Endothelial cell of umbilical vein (primary cell): ENCODE results near the gene SPECC1L. TPM values are rescaled to one million over a fixed set of nuclear protein-coding genes. Genes with fewer than 3 reads are reported as not detected.

Source experiments
- BruUV-seq: library from RNA; stranded (reverse); fragments of 400-500 nt; replicated peaks from 2 replicates; lab custom pipeline; 2021; lab: Mats Ljungman, UMichigan
- CTCF ChIA-PET: fragments of 300-600, 350-600 bp; sonication (Branson Sonifier 250); formaldehyde crosslinking; loops from one replicate; lab custom pipeline; 2021; ENCODE audit warnings: antibody characterized with exemption, inconsistent platforms; lab: Charles Lee
- POLR2A ChIA-PET: fragments of 300-600, 350-600 bp; sonication (Branson Sonifier 250); formaldehyde crosslinking; loops from one replicate; lab custom pipeline; 2021; ENCODE audit warnings: antibody characterized with exemption, inconsistent platforms; lab: Charles Lee
- DNase-seq: peaks from one replicate; pipeline ENCODE4 v3.0.0-alpha.2; 2011; ENCODE audit warnings: low read depth, low spot score
- FAIRE-seq: peaks from 2 replicates; lab custom pipeline; 2011; peaks lifted over from hg19 to GRCh38; lab: Jason Lieb, UNC
- H2AFZ ChIP-seq: 2 replicates; pipeline ENCODE4 v1.6.0; 2012; ENCODE audit warnings: low read depth, low read length, control low read depth, inconsistent platforms
- H3K27ac ChIP-seq: 2 replicates; pipeline ENCODE4 v1.5.1; 2011; ENCODE audit warnings: low read depth, mild to moderate bottlenecking, control low read depth, low read length, moderate library complexity; ENCODE audit not compliant: insufficient read depth
- H3K27me3 ChIP-seq, 2 experiments: 2 replicates each; pipeline versions ENCODE4 v1.6.0 to v1.6.1; 2011; ENCODE audit warnings: low read length in 2 of 2, mixed read lengths in 1 of 2; ENCODE audit not compliant: control insufficient read depth in 2 of 2, insufficient read depth in 2 of 2
- H3K36me3 ChIP-seq, 2 experiments: 2 replicates in 1 of 2; 3 replicates in 1 of 2; pipeline ENCODE4 v1.5.1; 2011; ENCODE audit warnings: low read length in 2 of 2, mild to moderate bottlenecking in 1 of 2, moderate library complexity in 1 of 2; ENCODE audit not compliant: control insufficient read depth in 2 of 2, insufficient read depth in 2 of 2; ENCODE audit errors: extremely low read depth in 1 of 2
- H3K4me1 ChIP-seq: 3 replicates; pipeline ENCODE4 v1.5.1; 2011; ENCODE audit warnings: mild to moderate bottlenecking, low read length; ENCODE audit not compliant: control insufficient read depth, insufficient read depth; ENCODE audit errors: extremely low read depth
- H3K4me2 ChIP-seq: 2 replicates; pipeline ENCODE4 v1.6.1; 2011; ENCODE audit warnings: low read length, control low read depth, mixed read lengths; ENCODE audit not compliant: insufficient read depth
- H3K4me3 ChIP-seq, 3 experiments: fragments of 200-600 bp in 1 of 3; sonication (generic), shearing (Covaris generic) in 1 of 3; replicated peaks in 1 of 3; 2 replicates each; pipeline ENCODE4 v1.5.1; 2011 to 2016; ENCODE audit warnings: control low read depth in 3 of 3, low read length in 3 of 3, mild to moderate bottlenecking in 2 of 3, inconsistent platforms in 1 of 3, low read depth in 1 of 3, moderate library complexity in 1 of 3; ENCODE audit not compliant: insufficient read depth in 1 of 3
- H3K79me2 ChIP-seq: 2 replicates; pipeline ENCODE4 v1.6.0; 2012; ENCODE audit warnings: low read length, inconsistent platforms; ENCODE audit not compliant: control insufficient read depth, insufficient read depth
- H3K9ac ChIP-seq: replicated peaks from 2 replicates; pipeline ENCODE3; 2011; ENCODE audit warnings: low read length, control low read depth; ENCODE audit not compliant: insufficient read depth; ENCODE audit errors: extremely low read depth
- H3K9me1 ChIP-seq: replicated peaks from 3 replicates; pipeline ENCODE4 v1.6.0; 2011; ENCODE audit warnings: mild to moderate bottlenecking, low read length; ENCODE audit not compliant: control insufficient read depth, insufficient read depth; ENCODE audit errors: extremely low read depth
- H3K9me3 ChIP-seq: replicated peaks from 2 replicates; pipeline ENCODE4 v1.5.1; 2012; ENCODE audit warnings: low read length, inconsistent platforms; ENCODE audit not compliant: control insufficient read depth, insufficient read depth
- H4K20me1 ChIP-seq: replicated peaks from 2 replicates; pipeline ENCODE3; 2011; ENCODE audit warnings: mild to moderate bottlenecking, low read length; ENCODE audit not compliant: control insufficient read depth, insufficient read depth; ENCODE audit errors: extremely low read depth
- EZH2 ChIP-seq: IDR thresholded peaks from 2 replicates; pipeline ENCODE4 v1.6.1; 2012; ENCODE audit warnings: borderline replicate concordance, low read depth, mild to moderate bottlenecking, moderate library complexity, low read length, inconsistent platforms; ENCODE audit not compliant: severe bottlenecking
- FOS ChIP-seq: IDR thresholded peaks from 2 replicates; pipeline ENCODE4 v1.6.1; 2011; ENCODE audit warnings: mild to moderate bottlenecking, low read length, moderate library complexity, borderline replicate concordance; ENCODE audit not compliant: insufficient read depth
- GATA2 ChIP-seq: IDR thresholded peaks from 2 replicates; pipeline ENCODE4 v1.7.0; 2011; ENCODE audit warnings: low read depth, mild to moderate bottlenecking, moderate library complexity, mixed read lengths, low read length; ENCODE audit not compliant: insufficient read length, insufficient read depth
- JUN ChIP-seq: IDR thresholded peaks from 2 replicates; pipeline ENCODE4 v1.6.1; 2011; ENCODE audit warnings: borderline replicate concordance, low read depth; ENCODE audit not compliant: insufficient read length, insufficient read depth
- MYC ChIP-seq: IDR thresholded peaks from one replicate; pipeline ENCODE4 v1.6.1; 2011; ENCODE audit warnings: mild to moderate bottlenecking, low read depth, low read length
- POLR2A ChIP-seq: IDR thresholded peaks from 2 replicates; pipeline ENCODE4 v1.6.1; 2012; ENCODE audit warnings: low read depth, mild to moderate bottlenecking, control low read depth, low read length
- POLR2AphosphoS5 ChIP-seq: IDR thresholded peaks from 2 replicates; pipeline ENCODE4 v1.6.1; 2012; ENCODE audit warnings: low read depth, mild to moderate bottlenecking, control low read depth, low read length, moderate library complexity; ENCODE audit not compliant: insufficient read depth
- dilution Hi-C: fragments of 300-500 bp; cut with MboI; formaldehyde crosslinking; loops from one replicate; pipeline ENCODE4 v1.15.0; 2019; ENCODE audit warnings: low sequenced_read_pairs; ENCODE audit not compliant: extremely low pct_ligation_motif_present
- intact Hi-C: fragments of 100-400 bp; cut with micrococcal nuclease; formaldehyde crosslinking; loops from one replicate; pipeline ENCODE4 v1.10.0; 2022
- polyA plus RNA-seq, 4 experiments: library from polyadenylated mRNA; depleted of rRNA in 3 of 4; stranded (reverse) in 3 of 4; unstranded in 1 of 4; fragments of >200 nt; gene quantifications; 2 replicates each; pipeline versions ENCODE4 v1.2.1 to v1.2.3, GENCODE V29; 2011 to 2012; ENCODE audit warnings: missing spikeins in 1 of 4
- total RNA-seq: library from RNA; stranded (reverse); gene quantifications from 2 replicates; pipeline ENCODE4 v1.2.3, GENCODE V29; 2021
- TF ChIP-seq, protein P1 (sequence below): IDR thresholded peaks from 2 replicates; pipeline ENCODE4 v1.6.1; 2011; ENCODE audit not compliant: insufficient read depth, insufficient read length
- TF ChIP-seq, protein P2 (sequence below), 2 donors: IDR thresholded peaks; 1 replicate in 1 of 2; 2 replicates in 1 of 2; pipeline ENCODE4 v1.5.1; 2011; ENCODE audit warnings: low read length in 2 of 2, mild to moderate bottlenecking in 2 of 2, moderate library complexity in 2 of 2, control low read depth in 1 of 2, inconsistent platforms in 1 of 2, low read depth in 1 of 2; ENCODE audit not compliant: insufficient read depth in 1 of 2; ENCODE audit errors: extremely low read depth in 1 of 2

Gene SPECC1L
- total and polyA plus RNA-seq, 2 donors (not counting 3 experiments of a cell fraction or from before 2014, with no cell fraction given), result 22.8 to 79.3 TPM

DNA sequence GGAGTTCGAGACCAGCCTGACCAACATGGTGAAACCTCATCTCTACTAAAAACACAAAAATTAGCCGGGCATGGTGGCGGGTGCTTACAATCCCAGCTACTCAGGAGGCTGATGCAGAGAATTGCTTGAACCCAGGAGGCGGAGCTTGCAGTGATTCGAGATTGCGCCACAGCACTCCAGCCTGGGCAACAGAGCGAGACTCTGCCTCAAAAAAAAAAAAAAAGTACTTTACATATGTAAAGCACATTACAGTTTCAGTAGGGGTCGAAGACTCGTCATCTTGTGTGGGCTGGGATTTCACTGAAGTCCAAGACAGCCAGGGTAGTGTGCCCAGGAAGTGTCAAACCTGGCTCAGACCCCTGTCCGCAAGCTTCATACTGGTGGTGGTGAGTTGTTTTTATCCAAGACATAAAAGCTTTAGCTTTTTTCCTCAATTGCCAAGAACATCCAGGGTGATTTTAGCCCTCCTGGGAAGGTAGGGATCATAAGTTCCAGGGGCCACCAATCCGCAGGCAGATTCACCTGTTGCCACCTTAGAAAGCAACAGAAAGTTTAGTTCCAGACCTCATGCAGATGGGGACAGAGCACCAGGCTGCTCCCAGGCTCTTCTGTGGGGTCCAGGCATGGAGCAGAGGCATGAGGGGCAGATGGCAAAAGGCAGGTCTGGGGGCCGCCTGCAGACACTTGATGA is 135.1 kb downstream of the SPECC1L start:
- intact Hi-C loops, result loop anchor here (5.0 kb wide), 1 partner anchor 33 kb away; no protein-coding TSS in a partner anchor
- TF ChIP-seq GATA2 (no peak), POLR2A (no peak), POLR2AphosphoS5 (no peak), MYC (no peak), EZH2 (no peak), FOS (no peak), JUN (no peak)
- TF ChIP-seq, protein P1, sequence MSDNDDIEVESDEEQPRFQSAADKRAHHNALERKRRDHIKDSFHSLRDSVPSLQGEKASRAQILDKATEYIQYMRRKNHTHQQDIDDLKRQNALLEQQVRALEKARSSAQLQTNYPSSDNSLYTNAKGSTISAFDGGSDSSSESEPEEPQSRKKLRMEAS, result no peak
- TF ChIP-seq, protein P2, sequence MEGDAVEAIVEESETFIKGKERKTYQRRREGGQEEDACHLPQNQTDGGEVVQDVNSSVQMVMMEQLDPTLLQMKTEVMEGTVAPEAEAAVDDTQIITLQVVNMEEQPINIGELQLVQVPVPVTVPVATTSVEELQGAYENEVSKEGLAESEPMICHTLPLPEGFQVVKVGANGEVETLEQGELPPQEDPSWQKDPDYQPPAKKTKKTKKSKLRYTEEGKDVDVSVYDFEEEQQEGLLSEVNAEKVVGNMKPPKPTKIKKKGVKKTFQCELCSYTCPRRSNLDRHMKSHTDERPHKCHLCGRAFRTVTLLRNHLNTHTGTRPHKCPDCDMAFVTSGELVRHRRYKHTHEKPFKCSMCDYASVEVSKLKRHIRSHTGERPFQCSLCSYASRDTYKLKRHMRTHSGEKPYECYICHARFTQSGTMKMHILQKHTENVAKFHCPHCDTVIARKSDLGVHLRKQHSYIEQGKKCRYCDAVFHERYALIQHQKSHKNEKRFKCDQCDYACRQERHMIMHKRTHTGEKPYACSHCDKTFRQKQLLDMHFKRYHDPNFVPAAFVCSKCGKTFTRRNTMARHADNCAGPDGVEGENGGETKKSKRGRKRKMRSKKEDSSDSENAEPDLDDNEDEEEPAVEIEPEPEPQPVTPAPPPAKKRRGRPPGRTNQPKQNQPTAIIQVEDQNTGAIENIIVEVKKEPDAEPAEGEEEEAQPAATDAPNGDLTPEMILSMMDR (IDR thresholded peaks at IDR 0.05; ENCODE audit: extremely low read depth in 1 of 2, insufficient read depth in 1 of 2, low read depth in 1 of 2, low read length in 2 of 2), result no peak
- Histone ChIP-seq H3K9me1 (no peaks in the 10 kb centered on the region), H3K4me1 (peaks cover 64% of the 10 kb centered on the region), H3K36me3 (no peaks in the 10 kb centered on the region), H3K9ac (no peak overlapping the region), H4K20me1 (no peaks in the 10 kb centered on the region), H3K79me2 (peaks cover 13% of the 10 kb centered on the region), H3K4me2 (no peak overlapping the region), H3K27ac (no peak overlapping the region), H3K9me3 (no peaks in the 10 kb centered on the region), H3K27me3 (no peaks in the 10 kb centered on the region), H2AFZ (no peak overlapping the region), H3K4me3 (no peak overlapping the region)
- ChIA-PET POLR2A (no interaction called here), CTCF (interaction anchor here (0.6 to 5.3 kb wide), 4 partner anchors 13 to 122 kb away, joined by 3 to 22 read pairs (median 6); no protein-coding TSS in a partner anchor)
- no TSS peak for BruUV-seq
- DNase-seq (no peak), FAIRE-seq (no peak)
- dilution Hi-C loops, result no loop called here
